ENCODE measurements around the gene NAA15. TPM values are rescaled to one million over a fixed set of nuclear protein-coding genes. Genes with fewer than 3 reads are reported as not detected.

Gene NAA15
- total and polyA plus RNA-seq, 4 donors: 6.7 to 18.2 (median 11.1) TPM

DNA sequence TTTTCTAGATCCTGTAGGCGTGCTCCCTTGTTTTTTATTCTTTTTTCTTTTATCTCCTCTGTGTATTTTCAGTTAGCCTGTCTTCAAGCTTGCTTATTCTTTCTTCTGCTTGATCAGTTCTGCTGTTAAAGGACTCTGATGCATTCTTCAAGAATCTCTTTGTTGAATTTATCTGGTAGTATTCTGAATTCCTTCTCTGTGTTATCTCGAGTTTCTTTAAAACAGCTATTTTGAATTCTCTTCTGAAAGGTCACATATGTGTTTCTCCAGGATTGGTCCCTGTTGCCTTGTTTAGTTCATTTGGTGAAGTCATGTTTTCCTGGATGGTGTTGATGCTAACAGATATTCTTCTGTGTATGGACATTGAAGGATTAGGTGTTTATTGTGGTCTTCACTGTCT is 167.9 kb downstream of the NAA15 start:
- H3K9me3 ChIP-seq (ENCODE audit: control insufficient read depth in 4 of 4, low read length in 3 of 4): no peaks in the 10 kb centered on the region
- H3K27ac ChIP-seq (ENCODE audit: low read depth in 1 of 2, low read length in 2 of 2): peak overlapping the region; percentile 61 to 76
- peaks cover 0 to 9% (median 7%) of the 10 kb centered on the region in 4 donors for H3K36me3 ChIP-seq (ENCODE audit: control insufficient read depth in 4 of 4, insufficient read depth in 3 of 4, low read depth in 1 of 4, low read length in 3 of 4)
- DNase-seq (ENCODE audit: low spot score): no peak
- WGBS: 88% methylated on average over 2 of the region's 2 CpGs
- no peaks in the 10 kb centered on the region for H3K27me3 ChIP-seq (ENCODE audit: control insufficient read depth in 4 of 4, insufficient read depth in 4 of 4, low read length in 3 of 4)
- TF ChIP-seq, protein P1, sequence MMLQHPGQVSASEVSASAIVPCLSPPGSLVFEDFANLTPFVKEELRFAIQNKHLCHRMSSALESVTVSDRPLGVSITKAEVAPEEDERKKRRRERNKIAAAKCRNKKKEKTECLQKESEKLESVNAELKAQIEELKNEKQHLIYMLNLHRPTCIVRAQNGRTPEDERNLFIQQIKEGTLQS (IDR thresholded peaks at IDR 0.05): no peak
- no peak for TF ChIP-seq TAF1 (conservative IDR thresholded peaks at IDR 0.05)
- TF ChIP-seq REST (IDR thresholded peaks at IDR 0.05): no peak
- H3K4me1 ChIP-seq (ENCODE audit: control insufficient read depth in 4 of 4, insufficient read depth in 4 of 4, low read length in 3 of 4): peaks cover 7 to 27% (median 19%) of the 10 kb centered on the region in 4 donors
- H3K9ac ChIP-seq (ENCODE audit: low read depth in 1 of 2, low read length in 2 of 2): no peak overlapping the region
- H3K4me3 ChIP-seq (ENCODE audit: low read depth in 1 of 3, low read length in 3 of 3): no peak overlapping the region

Small RNA genes lying within 50 kb of the gene (small RNA-seq; reads per million reads assigned to genes)
- gene RF01225 (not detected), gene RNU6-1074P (not detected), gene RNU6-1214P (not detected)

Other genes with a start within 250 kb of the NAA15 start
- 10 to 100 TPM; 31.0 to 35.3 TPM for gene ELF2, start 124.3 kb upstream of the NAA15 start, total RNA-seq
- gene ELF2, start 124.3 kb upstream of the NAA15 start, polyA plus RNA-seq: 10 to 100 TPM in 1 of 2 donors, 1 to 10 TPM in 1; 8.1 to 17.2 TPM
- under 1 TPM; 0.09 to 0.17 TPM for gene MGARP, start 21.3 kb upstream of the NAA15 start, total RNA-seq
- under 1 TPM in 1 of 2 donors, not detected in 1; 0.09 TPM for gene MGARP, start 21.3 kb upstream of the NAA15 start, polyA plus RNA-seq
- gene NDUFC1, start 972 bp downstream of the NAA15 start, total RNA-seq: 10 to 100 TPM; 12.4 to 46.6 TPM
- gene NDUFC1, start 972 bp downstream of the NAA15 start, polyA plus RNA-seq: 100 to 1,000 TPM in 1 of 2 donors, 10 to 100 TPM in 1; 55.0 to 192 TPM
- 10 to 100 TPM in 1 of 2 donors, 1 to 10 TPM in 1; 7.2 to 38.9 TPM for gene RAB33B, start 152.6 kb downstream of the NAA15 start, total RNA-seq
- 1 to 10 TPM; 7.6 to 9.6 TPM for gene RAB33B, start 152.6 kb downstream of the NAA15 start, polyA plus RNA-seq